Measurements from ENCODE around the gene WNT7A.

GRCh38 chr3:13826672-13827071 is 53.2 kb downstream of the WNT7A start:
- TF ChIP-seq, protein P1, sequence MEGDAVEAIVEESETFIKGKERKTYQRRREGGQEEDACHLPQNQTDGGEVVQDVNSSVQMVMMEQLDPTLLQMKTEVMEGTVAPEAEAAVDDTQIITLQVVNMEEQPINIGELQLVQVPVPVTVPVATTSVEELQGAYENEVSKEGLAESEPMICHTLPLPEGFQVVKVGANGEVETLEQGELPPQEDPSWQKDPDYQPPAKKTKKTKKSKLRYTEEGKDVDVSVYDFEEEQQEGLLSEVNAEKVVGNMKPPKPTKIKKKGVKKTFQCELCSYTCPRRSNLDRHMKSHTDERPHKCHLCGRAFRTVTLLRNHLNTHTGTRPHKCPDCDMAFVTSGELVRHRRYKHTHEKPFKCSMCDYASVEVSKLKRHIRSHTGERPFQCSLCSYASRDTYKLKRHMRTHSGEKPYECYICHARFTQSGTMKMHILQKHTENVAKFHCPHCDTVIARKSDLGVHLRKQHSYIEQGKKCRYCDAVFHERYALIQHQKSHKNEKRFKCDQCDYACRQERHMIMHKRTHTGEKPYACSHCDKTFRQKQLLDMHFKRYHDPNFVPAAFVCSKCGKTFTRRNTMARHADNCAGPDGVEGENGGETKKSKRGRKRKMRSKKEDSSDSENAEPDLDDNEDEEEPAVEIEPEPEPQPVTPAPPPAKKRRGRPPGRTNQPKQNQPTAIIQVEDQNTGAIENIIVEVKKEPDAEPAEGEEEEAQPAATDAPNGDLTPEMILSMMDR (IDR thresholded peaks at IDR 0.05): no peak
- TF ChIP-seq POLR2A (IDR thresholded peaks at IDR 0.05): no peak
